ENCODE measurements around the gene RABL6.

- no peak for TF ChIP-seq CTCF (IDR thresholded peaks at IDR 0.05; ENCODE audit: insufficient read depth, low read length)
- no peak for TF ChIP-seq REST (IDR thresholded peaks at IDR 0.05; ENCODE audit: insufficient replicate concordance, low read depth)
Observed at GRCh38 chr9:136882109-136882946, 74.6 kb downstream of the RABL6 start.
